GM23338 (cell line): ENCODE results near the gene PGP. TPM values are rescaled to one million over a fixed set of nuclear protein-coding genes. Genes with fewer than 3 reads are reported as not detected.

ENCODE experiments used
- ATAC-seq: fragments of 200-7000 bp; cut with Tn5 transposase; 3 replicates; pipeline ENCODE4 v1.9.1; 2020
- DNase-seq: peaks from one replicate; pipeline ENCODE4 v3.0.0-alpha.2; 2015; ENCODE audit warnings: low spot score
- H2AFZ ChIP-seq: fragments of 200-600 bp; sonication (generic); 2 replicates; pipeline ENCODE4 v1.8.0; 2016; ENCODE audit warnings: antibody characterized with exemption, mild to moderate bottlenecking, moderate library complexity
- H3F3A ChIP-seq: fragments of 200-600 bp; sonication (generic); replicated peaks from 2 replicates; pipeline ENCODE4 v1.8.0; 2017; ENCODE audit warnings: antibody characterized with exemption, mixed run types, low read depth
- H3K27ac ChIP-seq: fragments of 200-600 bp; sonication (generic); 2 replicates; pipeline ENCODE4 v1.6.1; 2016; ENCODE audit warnings: low read depth
- H3K27me3 ChIP-seq: fragments of 200-600 bp; sonication (generic); 2 replicates; pipeline ENCODE4 v1.8.0; 2016; ENCODE audit warnings: mild to moderate bottlenecking, mixed run types, moderate library complexity; ENCODE audit not compliant: insufficient read depth
- H3K36me3 ChIP-seq: fragments of 200-600 bp; sonication (generic); 2 replicates; pipeline ENCODE4 v1.8.0; 2016; ENCODE audit warnings: mild to moderate bottlenecking; ENCODE audit not compliant: insufficient read depth
- H3K4me1 ChIP-seq: fragments of 200-600 bp; sonication (generic); 2 replicates; pipeline ENCODE4 v1.8.0; 2016; ENCODE audit warnings: mild to moderate bottlenecking, moderate library complexity; ENCODE audit not compliant: insufficient read depth
- H3K4me2 ChIP-seq: fragments of 200-600 bp; sonication (generic); 2 replicates; pipeline ENCODE4 v1.7.1; 2017; ENCODE audit warnings: mixed run types
- H3K4me3 ChIP-seq: fragments of 200-600 bp; sonication (generic); 2 replicates; pipeline ENCODE4 v1.6.1; 2016; ENCODE audit warnings: mixed run types
- H3K79me2 ChIP-seq: fragments of 200-600 bp; sonication (generic); replicated peaks from 2 replicates; pipeline ENCODE4 v1.8.0; 2017; ENCODE audit warnings: mild to moderate bottlenecking; ENCODE audit not compliant: insufficient read depth
- H3K9me2 ChIP-seq: fragments of 200-600 bp; sonication (generic); 2 replicates; pipeline ENCODE4 v1.8.0; 2017; ENCODE audit not compliant: insufficient read depth
- H4K20me1 ChIP-seq: fragments of 200-600 bp; sonication (generic); replicated peaks from 2 replicates; pipeline ENCODE4 v1.8.0; 2017; ENCODE audit warnings: mild to moderate bottlenecking; ENCODE audit not compliant: insufficient read depth
- H3K27ac Mint-ChIP-seq: 2 replicates; pipeline ENCODE4 v1.8.0; 2020; ENCODE audit warnings: inconsistent platforms, mild to moderate bottlenecking, moderate library complexity, mixed read lengths
- H3K27me3 Mint-ChIP-seq: 3 replicates; pipeline ENCODE4 v1.8.0; 2022; ENCODE audit warnings: low read depth, mild to moderate bottlenecking, moderate library complexity, mixed read lengths, inconsistent platforms; ENCODE audit not compliant: insufficient read depth, poor library complexity
- H3K36me3 Mint-ChIP-seq: 3 replicates; pipeline ENCODE4 v1.8.0; 2021; ENCODE audit warnings: low read depth, mild to moderate bottlenecking, inconsistent platforms, moderate library complexity, mixed read lengths
- H3K4me1 Mint-ChIP-seq: 3 replicates; pipeline ENCODE4 v1.8.0; 2020; ENCODE audit warnings: mild to moderate bottlenecking, inconsistent platforms, mixed read lengths
- H3K4me3 Mint-ChIP-seq: 3 replicates; pipeline ENCODE4 v1.8.0; 2021; ENCODE audit warnings: moderate library complexity, mild to moderate bottlenecking, inconsistent platforms, mixed read lengths
- H3K9me3 Mint-ChIP-seq: 3 replicates; pipeline ENCODE4 v1.8.0; 2020; ENCODE audit warnings: moderate library complexity, mild to moderate bottlenecking, inconsistent platforms, mixed read lengths
- CREB1 ChIP-seq: fragments of 250-450 bp; sonication (Bioruptor Pico); IDR thresholded peaks from 2 replicates; pipeline ENCODE4 v1.5.0; 2020; ENCODE audit warnings: low read depth, mild to moderate bottlenecking, moderate library complexity
- ETS1 ChIP-seq: IDR thresholded peaks from 2 replicates; pipeline ENCODE4 v1.6.1; 2016; ENCODE audit warnings: antibody characterized with exemption
- EZH2 ChIP-seq: fragments of 200-600 bp; sonication (generic); IDR thresholded peaks from one replicate; pipeline ENCODE4 v1.8.0; 2017; ENCODE audit warnings: antibody characterized with exemption, mild to moderate bottlenecking, low read depth; ENCODE audit not compliant: unreplicated experiment
- JUNB ChIP-seq: IDR thresholded peaks from one replicate; pipeline ENCODE4 v1.6.1; 2016; ENCODE audit warnings: antibody characterized with exemption; ENCODE audit not compliant: unreplicated experiment
- NANOG ChIP-seq: IDR thresholded peaks from 2 replicates; pipeline ENCODE4 v1.6.1; 2016; ENCODE audit warnings: antibody characterized with exemption, borderline replicate concordance
- POLR2AphosphoS5 ChIP-seq: IDR thresholded peaks from 2 replicates; pipeline ENCODE4 v1.6.1; 2016; ENCODE audit warnings: antibody characterized with exemption, low read depth
- REST ChIP-seq: IDR thresholded peaks from one replicate; pipeline ENCODE4 v1.6.1; 2018; ENCODE audit warnings: antibody characterized with exemption; ENCODE audit not compliant: unreplicated experiment
- ZNF114 ChIP-seq: fragments of 250-450 bp; sonication (Bioruptor Pico); IDR thresholded peaks from 2 replicates; pipeline ENCODE4 v1.5.0; 2020; ENCODE audit warnings: mild to moderate bottlenecking, moderate library complexity
- ZNF331 ChIP-seq: fragments of 250-450 bp; sonication (Bioruptor Pico); IDR thresholded peaks from 2 replicates; pipeline ENCODE4 v1.5.0; 2020; ENCODE audit warnings: low read depth, mild to moderate bottlenecking, moderate library complexity
- ZNF462 ChIP-seq: fragments of 250-450 bp; sonication (Bioruptor Pico); IDR thresholded peaks from 2 replicates; pipeline ENCODE4 v1.5.0; 2020; ENCODE audit warnings: mild to moderate bottlenecking, moderate library complexity
- polyA plus RNA-seq: library from polyadenylated mRNA; unstranded; fragments of >200 nt; fragmentation: Nextera tagmentation; extraction: Ambion mirVana; gene quantifications from 2 replicates; pipeline ENCODE4 v1.2.1, GENCODE V29; 2016
- total RNA-seq: library from RNA; depleted of rRNA; stranded (reverse); fragments of >200 nt; shearing (Covaris generic); gene quantifications from 2 replicates; pipeline ENCODE4 v1.2.3, GENCODE V29; 2014

Gene PGP
- total and polyA plus RNA-seq, 2 experiments from 2014 or later: 44.4 to 80.3 TPM

- no peak overlapping the region for H2AFZ ChIP-seq
- H4K20me1 ChIP-seq: no peaks in the 10 kb centered on the region; the same call in none of the 2 replicates
- H3K36me3 ChIP-seq: peaks cover 4% of the 10 kb centered on the region; the same call in 1 of the 2 replicates
- Mint-ChIP-seq H3K36me3 (peaks cover 28% of the 10 kb centered on the region), H3K9me3 (no peaks in the 10 kb centered on the region; the same call in 2 of the 3 replicates), H3K4me1 (peaks cover 13% of the 10 kb centered on the region), H3K4me3 (no peak overlapping the region), H3K27me3 (peaks cover 14% of the 10 kb centered on the region), H3K27ac (no peak overlapping the region)
- H3K27me3 ChIP-seq: no peaks in the 10 kb centered on the region
- DNase-seq (no peak), ATAC-seq (no peak)
- peaks cover 53% of the 10 kb centered on the region for H3K79me2 ChIP-seq
- H3K9me2 ChIP-seq: no peaks in the 10 kb centered on the region
- H3K4me3 ChIP-seq: no peak overlapping the region
- H3K4me1 ChIP-seq: peaks cover 9% of the 10 kb centered on the region; the same call in 1 of the 2 replicates
- no peak overlapping the region for H3K4me2 ChIP-seq
- H3F3A ChIP-seq: peaks cover 10% of the 10 kb centered on the region; the same call in 1 of the 2 replicates
- TF ChIP-seq ZNF114 (CRISPR knock-in tag) (no peak), ETS1 (no peak), JUNB (no peak), NANOG (no peak), EZH2 (no peak), POLR2AphosphoS5 (no peak), ZNF331 (CRISPR knock-in tag) (no peak), ZNF462 (no peak), CREB1 (no peak), REST (no peak)
- H3K27ac ChIP-seq: 0 out of 2 replicates have a peak overlapping the region, but pooled peaks have one; percentile 9
Measured at GRCh38 chr16:2162676-2163118, 51.9 kb downstream of the PGP start.
